Measurements from ENCODE around the gene LIN9. TPM values are rescaled to one million over a fixed set of nuclear protein-coding genes. Genes with fewer than 3 reads are reported as not detected.

The LIN9 gene
- total and polyA plus RNA-seq, 2 of the 8 experiments (the other 6 are each of a cell fraction or from before 2014, with no cell fraction given), result 5.6 to 12.6 TPM

GRCh38 chr1:226211181-226211821 lies 97.7 kb downstream of the LIN9 start (continued):
- TF ChIP-seq, protein P1, sequence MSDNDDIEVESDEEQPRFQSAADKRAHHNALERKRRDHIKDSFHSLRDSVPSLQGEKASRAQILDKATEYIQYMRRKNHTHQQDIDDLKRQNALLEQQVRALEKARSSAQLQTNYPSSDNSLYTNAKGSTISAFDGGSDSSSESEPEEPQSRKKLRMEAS (IDR thresholded peaks at IDR 0.05), result no peak
- TF ChIP-seq SIX5 (IDR thresholded peaks at IDR 0.05; ENCODE audit: low read depth, low read length), result no peak
- TF ChIP-seq BCL11A (IDR thresholded peaks at IDR 0.05; ENCODE audit: low read depth in 2 of 2, low read length in 2 of 2), result no peak
- no peak for TF ChIP-seq RBBP5 (IDR thresholded peaks at IDR 0.05; ENCODE audit: borderline replicate concordance, low read depth, low read length)
- TF ChIP-seq SIN3A (conservative IDR thresholded peaks at IDR 0.05 in 1 of 2, IDR thresholded peaks at IDR 0.05 in 1 of 2; ENCODE audit: low read depth in 1 of 2, low read length in 2 of 2), result no peak

Data from H1 (cell line).